ENCODE measurements around the gene ZNF620.
"Not testable (repeated sequence)": the region's sequence is repeated elsewhere in the genome, so short reads cannot be mapped to it uniquely, and the experiment has no call there.

ZNF620 gene

GRCh38 chr3:40505599-40506462 is at the start of gene ZNF620:
ZNF620 (plus strand) TSS chr3:40506039; CDS start chr3:40506353, 314 bp downstream.
- Mint-ChIP-seq H3K27me3 (no peaks in the 10 kb centered on the region), H3K36me3 (ENCODE audit: insufficient read depth) (no peaks in the 10 kb centered on the region), H3K4me1 (peaks cover 7% of the 10 kb centered on the region), H3K9me3 (no peaks in the 10 kb centered on the region), H3K4me3 (peak within 1 kb of the TSS; percentile 85), H3K27ac (ENCODE audit: low read depth) (peak within 1 kb of the TSS; percentile 74)
- ATAC-seq (replicated peaks; ENCODE audit: extremely low read depth, poor library complexity, severe bottlenecking) = peak; percentile 77
- DNase-seq (ENCODE audit: low spot score in 2 of 2) = no peak

- Mint-ChIP-seq H3K4me3 (peak overlapping the region; percentile 83), H3K4me1 (peaks cover 51% of the 10 kb centered on the region), H3K9me3 (no peaks in the 10 kb centered on the region), H3K36me3 (ENCODE audit: insufficient read depth) (peaks cover 60% of the 10 kb centered on the region), H3K27ac (ENCODE audit: low read depth) (peak overlapping the region; percentile 92), H3K27me3 (no peaks in the 10 kb centered on the region)
- ATAC-seq (replicated peaks; ENCODE audit: extremely low read depth, poor library complexity, severe bottlenecking) (no peak), DNase-seq (ENCODE audit: low spot score in 2 of 2) (no peak)
Measured at GRCh38 chr3:40456279-40456939, 49.4 kb upstream of the ZNF620 start.

DNA sequence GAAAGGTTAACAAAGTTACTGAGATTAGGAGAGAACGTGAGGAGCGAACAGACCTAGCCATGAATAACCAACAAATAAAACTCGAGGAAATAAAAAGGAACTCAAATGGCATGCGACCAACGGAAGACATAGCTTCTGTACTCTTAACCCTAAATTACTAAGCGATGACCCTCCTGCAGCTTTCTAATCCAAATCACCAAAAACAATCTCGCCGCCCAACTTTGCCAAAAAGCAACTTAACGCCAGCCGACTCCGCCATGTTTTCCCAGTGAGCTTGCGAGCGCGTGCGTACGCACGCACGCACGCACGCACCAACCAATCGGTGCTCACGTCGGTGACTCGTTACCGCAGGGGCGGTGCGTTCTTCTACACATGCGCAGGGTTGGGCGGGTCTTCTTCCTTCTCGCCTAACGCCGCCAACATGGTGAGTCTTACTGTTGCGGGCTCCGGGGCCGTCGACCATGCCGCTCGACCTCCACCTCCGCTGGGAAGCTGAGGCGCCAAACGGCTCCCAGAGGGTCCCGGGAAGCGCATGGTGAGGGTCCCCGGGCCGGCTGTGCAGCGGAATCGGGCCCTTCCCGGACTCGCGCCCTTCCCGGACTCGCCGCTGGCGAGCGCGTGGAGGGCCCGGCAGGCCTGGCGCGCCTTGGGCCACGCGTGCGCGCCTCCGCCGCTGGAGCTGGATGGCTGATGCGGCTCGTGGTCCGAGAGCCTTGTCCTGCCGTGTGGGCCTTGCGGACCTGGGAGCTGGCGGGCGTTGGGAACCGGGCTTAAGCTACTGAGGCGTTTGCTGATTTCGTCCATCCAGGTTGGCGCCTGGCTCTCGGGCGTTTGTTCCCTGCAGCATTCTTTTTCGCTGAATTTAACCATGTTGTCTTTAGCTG is 48.7 kb upstream of the ZNF620 start, which contains the start of gene RPL14:
TSS of gene RPL14 (plus strand) at position 400 of the 884 bp plus-strand sequence. CDS start at position 533, 133 bp downstream.
- Mint-ChIP-seq H3K36me3 (ENCODE audit: insufficient read depth) (peaks cover 68% of the 10 kb centered on the region), H3K27ac (ENCODE audit: low read depth) (peak within 1 kb of the TSS; percentile 92), H3K9me3 (no peaks in the 10 kb centered on the region), H3K27me3 (no peaks in the 10 kb centered on the region), H3K4me3 (peak within 1 kb of the TSS; percentile 83), H3K4me1 (peaks cover 48% of the 10 kb centered on the region)
- DNase-seq (ENCODE audit: low spot score in 2 of 2) = peak; percentile 92 to 93
- ATAC-seq (replicated peaks; ENCODE audit: extremely low read depth, poor library complexity, severe bottlenecking) = peak; percentile 62

DNA sequence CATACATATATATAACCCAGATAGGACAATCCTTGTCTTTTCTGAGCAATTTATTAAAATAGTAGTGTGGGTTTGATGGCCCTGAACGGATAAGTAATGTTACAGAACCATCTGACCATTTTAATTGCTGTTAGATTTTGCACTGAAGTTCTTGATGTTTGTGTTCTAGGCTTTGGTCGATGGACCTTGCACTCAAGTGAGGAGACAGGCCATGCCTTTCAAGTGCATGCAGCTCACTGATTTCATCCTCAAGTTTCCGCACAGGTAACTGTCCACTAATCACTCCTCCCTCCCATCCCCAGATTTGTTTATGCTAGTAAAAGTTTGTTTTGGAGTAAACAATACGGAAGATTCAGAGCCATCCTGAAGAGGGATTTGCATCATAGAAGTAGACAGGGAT is 47.4 kb upstream of the ZNF620 start:
- no peak for ATAC-seq (replicated peaks; ENCODE audit: extremely low read depth, poor library complexity, severe bottlenecking)
- Mint-ChIP-seq H3K4me1 (peaks cover 39% of the 10 kb centered on the region), H3K36me3 (ENCODE audit: insufficient read depth) (peaks cover 70% of the 10 kb centered on the region)

GRCh38 chr3:40460481-40460880 is 45.4 kb upstream of the ZNF620 start:
- peaks cover 50% of the 10 kb centered on the region for H3K4me1 Mint-ChIP-seq
- H3K4me3 Mint-ChIP-seq; ATAC-seq (replicated peaks; ENCODE audit: extremely low read depth, poor library complexity, severe bottlenecking); H3K9me3 Mint-ChIP-seq; DNase-seq (ENCODE audit: low spot score in 2 of 2); H3K27me3 Mint-ChIP-seq: not testable (repeated sequence)
- peaks cover 81% of the 10 kb centered on the region for H3K36me3 Mint-ChIP-seq (ENCODE audit: insufficient read depth)
- H3K27ac Mint-ChIP-seq (ENCODE audit: low read depth) = peak overlapping the region; percentile 22

More for the DNA sequence above, 47.4 kb upstream of the ZNF620 start:
- DNase-seq (ENCODE audit: low spot score in 2 of 2) = no peak
- peak overlapping the region; percentile 92 for H3K27ac Mint-ChIP-seq (ENCODE audit: low read depth)
- H3K9me3 Mint-ChIP-seq = no peaks in the 10 kb centered on the region
- peak overlapping the region; percentile 83 for H3K4me3 Mint-ChIP-seq
- no peaks in the 10 kb centered on the region for H3K27me3 Mint-ChIP-seq

DNA sequence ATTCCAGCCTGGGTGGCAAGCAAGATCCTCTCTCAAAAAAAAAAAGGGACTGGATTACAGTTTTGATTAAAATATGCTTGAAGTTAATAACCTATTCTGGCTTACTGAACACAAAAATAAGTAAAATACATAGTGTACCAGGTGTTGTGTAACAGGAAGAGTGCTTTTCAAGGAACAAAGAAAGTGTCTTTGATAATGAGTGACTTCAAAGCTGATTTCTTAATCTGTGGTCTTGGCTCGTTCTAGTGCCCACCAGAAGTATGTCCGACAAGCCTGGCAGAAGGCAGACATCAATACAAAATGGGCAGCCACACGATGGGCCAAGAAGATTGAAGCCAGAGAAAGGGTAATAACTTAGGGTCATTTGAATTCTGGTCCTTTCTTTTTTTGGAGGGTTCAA is 44.7 kb upstream of the ZNF620 start:
- Mint-ChIP-seq H3K4me3 (no peak overlapping the region), H3K36me3 (ENCODE audit: insufficient read depth) (peaks cover 80% of the 10 kb centered on the region), H3K4me1 (peaks cover 45% of the 10 kb centered on the region), H3K27ac (ENCODE audit: low read depth) (no peak overlapping the region), H3K27me3 (no peaks in the 10 kb centered on the region), H3K9me3 (no peaks in the 10 kb centered on the region)
- DNase-seq (ENCODE audit: low spot score in 2 of 2) = no peak
- no peak for ATAC-seq (replicated peaks; ENCODE audit: extremely low read depth, poor library complexity, severe bottlenecking)

- Mint-ChIP-seq H3K4me1 (peaks cover 34% of the 10 kb centered on the region), H3K27ac (ENCODE audit: low read depth) (peak overlapping the region; percentile 38), H3K36me3 (ENCODE audit: insufficient read depth) (peaks cover 70% of the 10 kb centered on the region)
- not testable (repeated sequence) for ATAC-seq (replicated peaks; ENCODE audit: extremely low read depth, poor library complexity, severe bottlenecking); H3K9me3 Mint-ChIP-seq; H3K4me3 Mint-ChIP-seq; H3K27me3 Mint-ChIP-seq; DNase-seq (ENCODE audit: low spot score in 2 of 2)
Measured at GRCh38 chr3:40462838-40463237, 43.0 kb upstream of the ZNF620 start.

DNA sequence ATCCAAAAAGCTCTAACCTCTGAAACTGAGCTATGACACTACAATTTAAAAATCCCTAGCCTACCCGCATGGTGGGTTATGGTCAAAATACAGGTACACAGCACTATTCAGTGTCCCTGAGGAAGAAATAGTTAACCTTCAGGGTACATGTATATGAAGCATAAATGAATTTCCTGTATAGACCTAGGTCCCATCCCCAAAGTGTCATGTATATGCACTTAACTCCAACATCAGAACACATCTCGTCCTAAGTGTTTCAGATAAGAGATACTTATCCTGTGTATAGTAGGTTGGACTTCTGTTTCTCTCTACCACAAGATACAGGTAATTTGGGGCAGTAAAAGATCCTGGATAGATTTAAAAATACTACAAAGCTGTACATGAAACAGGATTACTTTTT is 42.3 kb upstream of the ZNF620 start:
- no peaks in the 10 kb centered on the region for H3K9me3 Mint-ChIP-seq
- peak overlapping the region; percentile 32 for H3K27ac Mint-ChIP-seq (ENCODE audit: low read depth)
- peaks cover 26% of the 10 kb centered on the region for H3K4me1 Mint-ChIP-seq
- ATAC-seq (replicated peaks; ENCODE audit: extremely low read depth, poor library complexity, severe bottlenecking) (no peak), DNase-seq (ENCODE audit: low spot score in 2 of 2) (no peak)
- no peaks in the 10 kb centered on the region for H3K27me3 Mint-ChIP-seq
- H3K4me3 Mint-ChIP-seq = no peak overlapping the region
- peaks cover 64% of the 10 kb centered on the region for H3K36me3 Mint-ChIP-seq (ENCODE audit: insufficient read depth)

DNA sequence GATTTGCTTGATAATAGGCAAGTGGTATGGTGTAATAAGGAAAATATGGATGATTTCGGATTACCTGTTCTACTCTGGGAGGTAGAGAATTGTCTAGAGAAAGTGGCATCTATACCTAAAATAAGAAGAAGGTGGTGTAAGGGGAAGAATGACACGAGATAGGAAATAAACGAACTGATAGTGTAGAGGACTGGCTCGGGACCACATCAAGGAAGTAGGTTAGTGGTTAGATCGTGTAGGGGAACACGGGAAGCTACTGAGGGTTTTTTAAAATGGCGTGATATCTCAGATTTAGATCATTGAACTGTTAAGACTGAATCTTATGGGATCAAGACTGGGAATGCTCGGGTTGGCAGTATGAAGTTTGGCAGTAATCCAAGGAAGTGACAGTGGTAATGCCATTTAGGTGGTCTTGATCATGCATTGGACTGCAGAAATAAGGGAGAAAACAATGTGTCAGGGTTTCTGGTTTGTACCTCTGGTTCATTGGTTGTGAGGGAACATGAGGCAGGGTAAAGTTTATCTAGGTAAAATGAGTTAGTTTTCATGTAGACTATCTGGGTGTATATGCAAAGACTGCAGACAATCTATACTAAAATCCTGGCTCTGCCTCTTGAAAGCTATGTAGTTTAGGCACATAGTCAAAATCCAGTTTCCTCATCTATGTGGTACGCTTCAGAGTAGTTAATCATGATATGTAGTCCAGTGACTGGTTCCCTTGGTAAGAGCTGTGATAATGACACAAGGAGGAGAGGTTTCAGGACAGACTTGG is 41.3 kb upstream of the ZNF620 start:
- peaks cover 19% of the 10 kb centered on the region for H3K4me1 Mint-ChIP-seq

DNA sequence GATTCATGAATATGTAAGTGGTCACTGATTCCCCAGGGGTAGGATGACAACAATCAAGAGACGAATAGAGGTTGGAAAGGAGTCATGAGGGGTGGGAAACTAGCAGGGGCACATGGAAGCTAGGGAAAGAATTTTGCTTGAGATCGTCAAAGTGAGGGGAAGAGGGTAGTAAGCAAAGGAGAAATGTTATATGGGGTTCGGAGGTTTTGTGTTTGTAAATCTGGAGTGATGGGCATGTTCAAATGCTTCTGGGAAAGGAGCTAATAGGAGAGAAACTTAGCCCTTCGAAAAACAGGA is 40.8 kb upstream of the ZNF620 start:
- no peaks in the 10 kb centered on the region for H3K9me3 Mint-ChIP-seq
- H3K36me3 Mint-ChIP-seq (ENCODE audit: insufficient read depth) = peaks cover 50% of the 10 kb centered on the region
- ATAC-seq (replicated peaks; ENCODE audit: extremely low read depth, poor library complexity, severe bottlenecking) = no peak

More for the DNA sequence above, 41.3 kb upstream of the ZNF620 start:
- ATAC-seq (replicated peaks; ENCODE audit: extremely low read depth, poor library complexity, severe bottlenecking) (peak; percentile 93), DNase-seq (ENCODE audit: low spot score in 2 of 2) (no peak)
- no peaks in the 10 kb centered on the region for H3K9me3 Mint-ChIP-seq
- no peaks in the 10 kb centered on the region for H3K27me3 Mint-ChIP-seq
- peaks cover 56% of the 10 kb centered on the region for H3K36me3 Mint-ChIP-seq (ENCODE audit: insufficient read depth)
- peak overlapping the region; percentile 63 for H3K27ac Mint-ChIP-seq (ENCODE audit: low read depth)
- peak overlapping the region; percentile 21 for H3K4me3 Mint-ChIP-seq

DNA sequence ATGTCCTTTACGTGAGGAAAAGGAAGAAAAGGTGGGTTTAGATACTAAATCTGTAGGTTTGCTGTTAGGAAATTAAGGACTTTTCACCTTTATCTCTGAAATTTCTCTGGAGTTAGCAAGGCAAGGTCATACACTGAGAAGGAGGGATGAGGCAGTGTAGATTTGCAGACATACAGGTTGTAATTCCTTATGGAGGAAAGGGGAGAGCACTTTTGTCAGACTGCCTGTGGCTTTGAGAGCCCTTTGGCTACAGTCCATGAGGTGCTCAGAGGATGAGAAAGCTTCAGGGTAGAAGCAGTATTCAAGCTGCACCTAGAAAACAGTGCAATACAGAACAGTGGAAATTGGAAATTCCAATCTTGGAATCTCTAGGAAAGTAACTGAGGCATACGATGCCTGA is 40.4 kb upstream of the ZNF620 start:
- Mint-ChIP-seq H3K9me3 (no peaks in the 10 kb centered on the region), H3K36me3 (ENCODE audit: insufficient read depth) (peaks cover 46% of the 10 kb centered on the region), H3K27me3 (no peaks in the 10 kb centered on the region), H3K4me3 (no peak overlapping the region), H3K27ac (ENCODE audit: low read depth) (no peak overlapping the region), H3K4me1 (peaks cover 19% of the 10 kb centered on the region)
- ATAC-seq (replicated peaks; ENCODE audit: extremely low read depth, poor library complexity, severe bottlenecking) = no peak
- no peak for DNase-seq (ENCODE audit: low spot score in 2 of 2)

More for the DNA sequence above, 40.8 kb upstream of the ZNF620 start:
- Mint-ChIP-seq H3K4me3 (no peak overlapping the region), H3K27me3 (no peaks in the 10 kb centered on the region), H3K27ac (ENCODE audit: low read depth) (no peak overlapping the region), H3K4me1 (peaks cover 19% of the 10 kb centered on the region)
- no peak for DNase-seq (ENCODE audit: low spot score in 2 of 2)

- Mint-ChIP-seq H3K4me3 (no peak overlapping the region), H3K36me3 (ENCODE audit: insufficient read depth) (peaks cover 23% of the 10 kb centered on the region), H3K27ac (ENCODE audit: low read depth) (no peak overlapping the region), H3K4me1 (peaks cover 15% of the 10 kb centered on the region), H3K27me3 (no peaks in the 10 kb centered on the region), H3K9me3 (no peaks in the 10 kb centered on the region)
- no peak for DNase-seq (ENCODE audit: low spot score in 2 of 2)
- ATAC-seq (replicated peaks; ENCODE audit: extremely low read depth, poor library complexity, severe bottlenecking) = no peak
Measured at GRCh38 chr3:40468018-40468417, 37.8 kb upstream of the ZNF620 start.

Data from central memory CD8-positive, alpha-beta T cell (primary cell).